K562 (cell line): Measurements from ENCODE around the gene KRT77. TPM values are rescaled to one million over a fixed set of nuclear protein-coding genes. Genes with fewer than 3 reads are reported as not detected.

Experiments used
- ATAC-seq: fragments of 200-7000 bp; cut with Tn5 transposase; 3 replicates; pipeline ENCODE4 v1.9.1; 2020; ENCODE audit warnings: moderate library complexity
- BruUV-seq: library from RNA; stranded (reverse); fragments of 400-500 nt; replicated peaks from 2 replicates; lab custom pipeline; 2021; lab: Mats Ljungman, UMichigan
- CTCF ChIA-PET: fragments of 300-600 bp; formaldehyde crosslinking; extraction: SDS; loops from one replicate; lab custom pipeline; 2021; ENCODE audit warnings: low intra/inter-chr PET ratio; lab: Yijun Ruan, JAX
- POLR2A ChIA-PET: fragments of 300-600, 350-650 bp; sonication (Branson Sonifier 250); formaldehyde crosslinking; extraction: SDS; loops from one replicate; lab custom pipeline; 2021; ENCODE audit warnings: antibody characterized with exemption, inconsistent platforms; lab: Yijun Ruan, JAX
- DNase-seq, 4 experiments: peaks; one replicate each; pipeline versions ENCODE4 v3.0.0 to v3.0.0-alpha.2; 2011 to 2018; ENCODE audit warnings: low spot score in 3 of 4, mixed read lengths in 3 of 4; ENCODE audit errors: extremely low read depth in 1 of 4
- FAIRE-seq: peaks from 2 replicates; lab custom pipeline; 2011; peaks lifted over from hg19 to GRCh38; lab: Jason Lieb, UNC
- H2AFZ ChIP-seq: 2 replicates; pipeline ENCODE4 v1.6.0; 2011; ENCODE audit warnings: low read depth, low read length, control low read depth, inconsistent platforms
- H3K27ac ChIP-seq: fragments of 200-600 bp; 3 replicates; pipeline ENCODE4 v1.8.0; 2011; ENCODE audit warnings: low read depth, mild to moderate bottlenecking, control low read depth, inconsistent platforms, low read length, moderate library complexity, mixed read lengths; ENCODE audit errors: extremely low read depth
- H3K27me3 ChIP-seq, 2 experiments: fragments of 300-600 bp in 1 of 2; 2 replicates in 1 of 2; 3 replicates in 1 of 2; pipeline versions ENCODE4 v1.6.0 to v1.8.0; 2011; ENCODE audit warnings: inconsistent platforms in 2 of 2, low read length in 2 of 2, mild to moderate bottlenecking in 1 of 2, mixed read lengths in 1 of 2, moderate library complexity in 1 of 2; ENCODE audit not compliant: control insufficient read depth in 2 of 2, insufficient read depth in 2 of 2
- H3K36me3 ChIP-seq: fragments of 300-600 bp; 3 replicates; pipeline ENCODE4 v1.8.0; 2011; ENCODE audit warnings: mild to moderate bottlenecking, low read length, inconsistent platforms; ENCODE audit not compliant: control insufficient read depth, insufficient read depth
- H3K4me1 ChIP-seq, 2 experiments: fragments of 200-600 bp in 1 of 2; replicated peaks in 1 of 2; 2 replicates in 1 of 2; 3 replicates in 1 of 2; pipeline versions ENCODE4 v1.5.1 to v1.8.0; 2011; ENCODE audit warnings: inconsistent platforms in 2 of 2, low read length in 2 of 2, mild to moderate bottlenecking in 1 of 2, mixed read lengths in 1 of 2, moderate library complexity in 1 of 2; ENCODE audit not compliant: control insufficient read depth in 2 of 2, insufficient read depth in 2 of 2
- H3K4me2 ChIP-seq: 2 replicates; pipeline ENCODE4 v1.6.1; 2011; ENCODE audit warnings: low read length, control low read depth, inconsistent platforms, mixed read lengths; ENCODE audit not compliant: insufficient read depth
- H3K4me3 ChIP-seq: fragments of 200-600 bp; sonication (generic), shearing (Covaris generic); 2 replicates; pipeline ENCODE4 v1.5.1; 2016; ENCODE audit warnings: control low read depth, inconsistent platforms
- H3K79me2 ChIP-seq: fragments of 200-600 bp; 3 replicates; pipeline ENCODE4 v1.8.0; 2011; ENCODE audit warnings: low read length, inconsistent platforms; ENCODE audit not compliant: control insufficient read depth, insufficient read depth
- H3K9ac ChIP-seq, 2 experiments: 2 replicates each; pipeline versions ENCODE4 v1.6.0 to v1.6.1; 2011; ENCODE audit warnings: low read depth in 2 of 2, low read length in 2 of 2, control low read depth in 1 of 2, inconsistent platforms in 1 of 2, mild to moderate bottlenecking in 1 of 2, mixed read lengths in 1 of 2; ENCODE audit not compliant: insufficient read depth in 1 of 2
- H3K9me1 ChIP-seq: one replicate; pipeline ENCODE4 v1.6.0; 2011; ENCODE audit warnings: inconsistent platforms, mild to moderate bottlenecking, low read length, moderate library complexity; ENCODE audit not compliant: control insufficient read depth, insufficient read depth
- H3K9me3 ChIP-seq: replicated peaks from 2 replicates; pipeline ENCODE4 v1.5.1; 2011; ENCODE audit warnings: low read depth, low read length, inconsistent platforms; ENCODE audit not compliant: control insufficient read depth, insufficient read depth
- H4K20me1 ChIP-seq: replicated peaks from 2 replicates; pipeline ENCODE4 v1.6.1; 2011; ENCODE audit warnings: low read length, inconsistent platforms, mixed read lengths; ENCODE audit not compliant: control insufficient read depth, insufficient read depth
- AFF4 ChIP-seq: sonication (generic); formaldehyde crosslinking; IDR thresholded peaks from 2 replicates; pipeline ENCODE4 v1.8.0; 2023; ENCODE audit warnings: mild to moderate bottlenecking, missing genetic modification reagents
- ARID1B ChIP-seq: fragments of 450-650 bp; IDR thresholded peaks from 2 replicates; pipeline ENCODE4 v1.6.1; 2016; ENCODE audit warnings: antibody characterized with exemption, mild to moderate bottlenecking, inconsistent platforms
- CBFA2T2 ChIP-seq: fragments of 450-650 bp; conservative IDR thresholded peaks from 2 replicates; pipeline ENCODE4 v1.6.1; 2017; ENCODE audit warnings: mild to moderate bottlenecking
- CBFA2T3 ChIP-seq: fragments of 450-650 bp; IDR thresholded peaks from 2 replicates; pipeline ENCODE4 v1.6.1; 2017
- DACH1 ChIP-seq: fragments of 450-650 bp; IDR thresholded peaks from 2 replicates; pipeline ENCODE4 v1.6.1; 2018; ENCODE audit not compliant: partially characterized antibody
- FOXK2 ChIP-seq, 2 experiments: fragments of 450-650 bp; IDR thresholded peaks in 1 of 2; conservative IDR thresholded peaks in 1 of 2; 2 replicates each; pipeline ENCODE4 v1.6.1; 2016; ENCODE audit warnings: low read depth in 2 of 2, mild to moderate bottlenecking in 1 of 2
- KLF13 ChIP-seq: fragments of 450-650 bp; IDR thresholded peaks from 2 replicates; pipeline ENCODE4 v1.6.1; 2016; ENCODE audit warnings: missing genetic modification characterization, low read depth, mild to moderate bottlenecking, missing compliant biosample characterization, moderate library complexity, borderline replicate concordance
- MEIS2 ChIP-seq: fragments of 450-650 bp; IDR thresholded peaks from 2 replicates; pipeline ENCODE4 v1.6.1; 2014; ENCODE audit warnings: mild to moderate bottlenecking; ENCODE audit not compliant: partially characterized antibody
- RCOR1 ChIP-seq, 2 experiments: IDR thresholded peaks; 2 replicates each; pipeline ENCODE4 v1.6.1; 2012; ENCODE audit warnings: low read depth in 2 of 2, low read length in 2 of 2, borderline replicate concordance in 1 of 2, improper control_type of control experiment in 1 of 2
- SIX5 ChIP-seq, 2 experiments: IDR thresholded peaks; 2 replicates each; pipeline ENCODE4 v1.6.1; 2011; ENCODE audit warnings: low read length in 2 of 2, borderline replicate concordance in 1 of 2, low read depth in 1 of 2, mild to moderate bottlenecking in 1 of 2, moderate library complexity in 1 of 2; ENCODE audit not compliant: insufficient read depth in 1 of 2
- SOX6 ChIP-seq: fragments of 450-650 bp; IDR thresholded peaks from 2 replicates; pipeline ENCODE4 v1.6.1; 2014; ENCODE audit warnings: mild to moderate bottlenecking
- SPI1 ChIP-seq: IDR thresholded peaks from 2 replicates; pipeline ENCODE4 v1.6.1; 2011; ENCODE audit warnings: low read depth, low read length, control low read depth, borderline replicate concordance
- TFAP4 ChIP-seq: sonication (generic); formaldehyde crosslinking; IDR thresholded peaks from 2 replicates; pipeline ENCODE4 v1.8.0; 2022; ENCODE audit warnings: missing genetic modification reagents, mild to moderate bottlenecking, moderate library complexity, borderline replicate concordance
- THRAP3 ChIP-seq: fragments of 450-650 bp; IDR thresholded peaks from 2 replicates; pipeline ENCODE4 v1.6.1; 2016; ENCODE audit warnings: mild to moderate bottlenecking, inconsistent platforms, borderline replicate concordance
- VEZF1 ChIP-seq: fragments of 200-800 bp; sonication (Bioruptor generic); IDR thresholded peaks from 2 replicates; pipeline ENCODE4 v1.6.1; 2017; ENCODE audit warnings: missing genetic modification characterization, missing compliant biosample characterization
- ZNF384 ChIP-seq: IDR thresholded peaks from 2 replicates; pipeline ENCODE4 v1.6.1; 2012; ENCODE audit warnings: low read depth, low read length, improper control_type of control experiment
- WGBS: fragments of 100-300 bp; shearing (Covaris generic); methylation state at CpG from one replicate; pipeline ENCODE4 v1.1.6; 2016; ENCODE audit warnings: low coverage, mixed read lengths; ENCODE audit not compliant: insufficient coverage; ENCODE audit errors: missing lambda C conversion rate; 5-methylcytosine and 5-hydroxymethylcytosine counted together
- in situ Hi-C: fragments of 300-500 bp; cut with MboI; formaldehyde crosslinking; loops from 4 replicates; pipeline ENCODE4 v1.15.0; 2018; ENCODE audit warnings: inconsistent platforms, mixed read lengths
- intact Hi-C: fragments of 100-400 bp; cut with micrococcal nuclease; formaldehyde crosslinking; loops from 2 replicates; pipeline ENCODE4 v1.14.2; 2022
- polyA plus RNA-seq, 8 experiments: library from polyadenylated mRNA; depleted of rRNA in 4 of 8; stranded (reverse) in 5 of 8; unstranded in 3 of 8; fragments of >200 nt; fragmentation: Nextera tagmentation in 2 of 8; fragmentation: Illumina TruSeq in 1 of 8; extraction: Ambion mirVana in 2 of 8; extraction: Trizol in 1 of 8; gene quantifications; 2 replicates each; pipeline versions ENCODE4 v1.2.1 to v1.2.3, GENCODE V29; 2011 to 2014; ENCODE audit warnings: inconsistent platforms in 1 of 8, missing spikeins in 1 of 8
- total RNA-seq, 7 experiments: library from RNA; depleted of rRNA in 6 of 7; stranded (reverse); fragments of >200 nt in 6 of 7; fragmentation: Illumina TruSeq in 2 of 7; extraction: Trizol in 2 of 7; gene quantifications; 2 replicates each; pipeline versions ENCODE4 v1.2.1 to v1.2.3, GENCODE V29; 2011 to 2021; ENCODE audit warnings: low replicate concordance in 1 of 7

KRT77 gene
- total and polyA plus RNA-seq, 9 of the 15 experiments (the other 6 are each of a cell fraction or from before 2014, with no cell fraction given), result not detected

- in situ Hi-C loops (no loop called here), intact Hi-C loops (no loop called here)
- POLR2A ChIA-PET, result no interaction called here
- CTCF ChIA-PET, result no interaction called here
- H3K9me3 ChIP-seq, result no peaks in the 10 kb centered on the region
- DNase-seq, result peak; percentile 45 to 75 (median 56)
- peak; percentile 79 for FAIRE-seq
- peak; percentile 94 for ATAC-seq
- H3K4me2 ChIP-seq, result no peak overlapping the region
- H3K27ac ChIP-seq, result no peak overlapping the region
- H4K20me1 ChIP-seq, result no peaks in the 10 kb centered on the region
- no peaks in the 10 kb centered on the region for H3K79me2 ChIP-seq
- H3K9ac ChIP-seq, result no peak overlapping the region
- H3K9me1 ChIP-seq, result no peaks in the 10 kb centered on the region
- no peaks in the 10 kb centered on the region for H3K36me3 ChIP-seq
- no peak overlapping the region for H3K4me3 ChIP-seq
- H3K27me3 ChIP-seq, result peaks cover 0 to 4% of the 10 kb centered on the region in 2 experiments; a peak in 1 of 5 replicates
- 4% methylated on average over 4 of the region's 4 CpGs for WGBS
- peaks cover 9 to 14% of the 10 kb centered on the region in 2 experiments; a peak in 3 of 5 replicates for H3K4me1 ChIP-seq
- no peak overlapping the region for H2AFZ ChIP-seq
- no TSS peak for BruUV-seq
- TF ChIP-seq CBFA2T2, result peak; percentile 34; the same call in 1 of the 2 replicates
- no peak for TF ChIP-seq THRAP3
- TF ChIP-seq DACH1, result peak; percentile 52
- peak; percentile 84 for TF ChIP-seq SOX6
- peak; percentile 83 for TF ChIP-seq TFAP4 (CRISPR knock-in tag)
- peak; percentile 45 to 67; a peak in 3 of 4 replicates for TF ChIP-seq FOXK2 (conservative IDR thresholded peaks at IDR 0.05 in 1 of 2, IDR thresholded peaks at IDR 0.05 in 1 of 2; ENCODE audit: low read depth in 2 of 2)
- TF ChIP-seq KLF13, result peak; percentile 79; the same call in 1 of the 2 replicates
- TF ChIP-seq SIX5 (IDR thresholded peaks at IDR 0.05; ENCODE audit: borderline replicate concordance in 1 of 2, insufficient read depth in 1 of 2, low read depth in 1 of 2, low read length in 2 of 2), result no peak
- no peak for TF ChIP-seq AFF4
- peak; percentile 47; the same call in 1 of the 2 replicates for TF ChIP-seq ARID1B
- peak; percentile 61 for TF ChIP-seq VEZF1 (CRISPR knock-in tag)
- TF ChIP-seq RCOR1 (IDR thresholded peaks at IDR 0.05; ENCODE audit: borderline replicate concordance in 1 of 2, low read depth in 2 of 2, low read length in 2 of 2), result peak in 1 of 2 experiments; percentile 66; a peak in 1 of 4 replicates
- TF ChIP-seq SPI1, result peak; percentile 52; the same call in 1 of the 2 replicates
- peak; percentile 55 for TF ChIP-seq CBFA2T3
- peak; percentile 64 for TF ChIP-seq ZNF384
- TF ChIP-seq MEIS2, result peak; percentile 49
Observed at GRCh38 chr12:52708010-52708409, 4.7 kb upstream of the KRT77 start.
